Gastrocnemius medialis (tissue), 4 donors: Measurements from ENCODE around the gene CD1C.

Experiments used
- POLR2A ChIP-seq, 2 donors: fragments of 450-650 bp; IDR thresholded peaks; one replicate each; pipeline ENCODE4 v1.6.1; 2017; ENCODE audit warnings: antibody characterized with exemption in 2 of 2, mild to moderate bottlenecking in 2 of 2, moderate library complexity in 2 of 2
- TF ChIP-seq, protein P1 (sequence below), 5 experiments: fragments of 450-650 bp in 3 of 5; fragments of 200-600 bp in 2 of 5; sonication (generic) in 2 of 5; IDR thresholded peaks in 4 of 5; conservative IDR thresholded peaks in 1 of 5; 1 replicate in 4 of 5; 2 replicates in 1 of 5; pipeline ENCODE4 v1.5.1; 2016 to 2019; ENCODE audit warnings: antibody characterized with exemption in 5 of 5, mild to moderate bottlenecking in 3 of 5, moderate library complexity in 3 of 5

DNA sequence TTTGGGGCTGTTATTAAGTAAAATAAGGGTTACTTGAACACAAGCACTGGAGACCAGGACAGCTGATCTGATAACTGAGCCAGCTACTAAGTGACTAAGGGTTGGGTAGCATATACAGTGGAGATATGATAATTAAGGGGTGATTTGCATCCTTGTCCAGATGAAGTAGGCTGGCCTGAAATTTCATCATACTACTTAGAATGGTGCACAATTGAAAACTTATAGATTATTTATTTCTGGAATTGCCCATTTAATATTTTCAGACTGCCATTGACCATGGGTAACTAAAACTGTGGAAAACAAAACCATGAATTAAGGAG, 45.5 kb downstream of the CD1C start:
- TF ChIP-seq, protein P1, sequence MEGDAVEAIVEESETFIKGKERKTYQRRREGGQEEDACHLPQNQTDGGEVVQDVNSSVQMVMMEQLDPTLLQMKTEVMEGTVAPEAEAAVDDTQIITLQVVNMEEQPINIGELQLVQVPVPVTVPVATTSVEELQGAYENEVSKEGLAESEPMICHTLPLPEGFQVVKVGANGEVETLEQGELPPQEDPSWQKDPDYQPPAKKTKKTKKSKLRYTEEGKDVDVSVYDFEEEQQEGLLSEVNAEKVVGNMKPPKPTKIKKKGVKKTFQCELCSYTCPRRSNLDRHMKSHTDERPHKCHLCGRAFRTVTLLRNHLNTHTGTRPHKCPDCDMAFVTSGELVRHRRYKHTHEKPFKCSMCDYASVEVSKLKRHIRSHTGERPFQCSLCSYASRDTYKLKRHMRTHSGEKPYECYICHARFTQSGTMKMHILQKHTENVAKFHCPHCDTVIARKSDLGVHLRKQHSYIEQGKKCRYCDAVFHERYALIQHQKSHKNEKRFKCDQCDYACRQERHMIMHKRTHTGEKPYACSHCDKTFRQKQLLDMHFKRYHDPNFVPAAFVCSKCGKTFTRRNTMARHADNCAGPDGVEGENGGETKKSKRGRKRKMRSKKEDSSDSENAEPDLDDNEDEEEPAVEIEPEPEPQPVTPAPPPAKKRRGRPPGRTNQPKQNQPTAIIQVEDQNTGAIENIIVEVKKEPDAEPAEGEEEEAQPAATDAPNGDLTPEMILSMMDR (IDR thresholded peaks at IDR 0.05 in 4 of 5, conservative IDR thresholded peaks at IDR 0.05 in 1 of 5) = no peak
- no peak for TF ChIP-seq POLR2A (IDR thresholded peaks at IDR 0.05)
